Measurements from ENCODE around the gene SLC7A6OS. TPM values are rescaled to one million over a fixed set of nuclear protein-coding genes. Genes with fewer than 3 reads are reported as not detected.

SLC7A6OS gene
- total RNA-seq, 1 donor from 2014 or later = 16.6 TPM

- DNase-seq (ENCODE audit: low read depth, low spot score) = no peak
Observed at GRCh38 chr16:68344252-68344651, 33.5 kb upstream of the SLC7A6OS start.

DNA sequence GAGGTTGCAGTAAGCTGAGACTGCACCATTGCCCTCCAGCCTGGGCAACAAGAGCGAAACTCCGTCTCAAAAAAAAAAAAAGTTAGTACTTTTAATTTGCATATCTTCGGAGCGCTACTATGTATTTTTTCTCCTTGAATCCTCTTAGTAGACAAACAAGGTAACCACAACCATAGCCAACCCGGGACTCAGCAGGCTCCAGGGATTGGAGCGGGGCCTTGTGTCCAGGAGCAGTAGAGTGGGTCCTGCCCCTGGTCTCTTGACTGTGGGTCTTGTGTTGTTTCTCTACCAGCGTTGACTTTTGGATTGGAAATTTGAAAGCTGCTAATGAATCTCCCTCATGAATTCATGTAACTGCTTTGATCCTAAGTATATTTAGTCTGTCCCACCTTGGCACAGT is 32.4 kb upstream of the SLC7A6OS start:
- no peak for DNase-seq (ENCODE audit: low read depth, low spot score)

- no peak for DNase-seq (ENCODE audit: low read depth, low spot score)
Observed at GRCh38 chr16:68342620-68343019, 31.9 kb upstream of the SLC7A6OS start.

- DNase-seq (ENCODE audit: low read depth, low spot score) = no peak
Observed at GRCh38 chr16:68339214-68339613, 28.5 kb upstream of the SLC7A6OS start.

DNA sequence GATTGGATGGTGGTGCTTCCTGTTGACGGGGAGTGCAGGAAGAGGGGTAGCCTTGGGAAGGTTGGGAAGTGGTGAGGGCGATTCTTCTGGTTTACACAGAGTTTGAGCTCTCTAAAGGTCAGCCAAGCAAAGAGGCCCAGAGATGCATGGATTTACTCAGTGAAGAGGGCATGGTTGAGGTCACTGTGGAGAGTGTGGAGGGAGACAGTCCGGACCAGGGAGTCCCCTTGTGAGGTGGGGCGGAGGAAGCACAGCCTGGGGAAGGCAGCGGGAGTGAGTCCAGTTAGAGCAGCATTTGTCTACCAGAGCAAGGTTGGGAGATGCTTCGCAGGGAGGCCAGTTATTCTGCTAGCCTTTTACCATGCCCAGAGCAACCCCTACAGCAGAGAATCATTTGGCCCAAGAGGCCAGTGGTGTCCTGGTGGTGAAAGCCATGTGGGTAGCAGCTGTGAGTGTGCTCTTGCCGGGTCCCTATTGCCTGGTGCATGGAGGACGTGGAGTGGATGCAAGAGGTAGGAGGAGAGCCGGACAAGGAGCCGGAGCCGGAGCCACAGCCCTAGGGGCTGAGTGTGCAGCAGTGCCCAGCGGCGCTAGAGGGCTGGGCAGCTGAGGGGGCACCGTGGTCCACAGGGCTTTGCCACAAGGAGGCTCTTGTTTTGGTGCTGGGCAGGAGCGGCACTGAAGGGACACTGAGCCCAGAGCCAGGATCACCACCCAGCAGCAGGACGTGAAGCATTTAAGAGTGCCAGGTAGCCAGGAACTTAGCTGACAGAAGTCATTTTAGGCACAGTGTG is 27.8 kb upstream of the SLC7A6OS start:
- DNase-seq (ENCODE audit: low read depth, low spot score) = no peak

DNA sequence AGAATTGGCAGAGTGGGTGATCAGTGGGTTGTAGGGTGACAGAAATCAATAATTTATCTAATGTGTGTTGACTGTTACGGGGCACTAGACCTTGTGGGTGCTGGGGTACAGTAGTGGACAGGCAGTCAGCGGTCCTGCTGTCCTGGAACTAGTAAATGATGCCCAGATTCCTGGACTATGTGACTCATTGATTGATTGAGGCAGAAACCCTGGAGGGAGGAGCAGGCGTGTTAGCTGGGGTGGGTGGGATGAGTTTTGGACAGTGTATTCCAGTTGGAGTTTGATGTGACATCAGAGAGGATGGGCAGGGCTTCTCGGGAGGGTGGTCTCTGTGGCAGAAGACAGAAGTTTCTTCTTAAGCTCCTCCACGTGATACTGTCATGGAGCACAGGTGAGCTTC is 24.4 kb upstream of the SLC7A6OS start:
- DNase-seq (ENCODE audit: low read depth, low spot score) = no peak

GRCh38 chr16:68332411-68333121 is 21.8 kb upstream of the SLC7A6OS start:
- peak; percentile 94 for DNase-seq (ENCODE audit: low read depth, low spot score)

GRCh38 chr16:68331879-68332410 is 21.2 kb upstream of the SLC7A6OS start:
- DNase-seq (ENCODE audit: low read depth, low spot score) = no peak

- DNase-seq (ENCODE audit: low read depth, low spot score) = no peak
Observed at GRCh38 chr16:68328860-68329390, 18.2 kb upstream of the SLC7A6OS start.

DNA sequence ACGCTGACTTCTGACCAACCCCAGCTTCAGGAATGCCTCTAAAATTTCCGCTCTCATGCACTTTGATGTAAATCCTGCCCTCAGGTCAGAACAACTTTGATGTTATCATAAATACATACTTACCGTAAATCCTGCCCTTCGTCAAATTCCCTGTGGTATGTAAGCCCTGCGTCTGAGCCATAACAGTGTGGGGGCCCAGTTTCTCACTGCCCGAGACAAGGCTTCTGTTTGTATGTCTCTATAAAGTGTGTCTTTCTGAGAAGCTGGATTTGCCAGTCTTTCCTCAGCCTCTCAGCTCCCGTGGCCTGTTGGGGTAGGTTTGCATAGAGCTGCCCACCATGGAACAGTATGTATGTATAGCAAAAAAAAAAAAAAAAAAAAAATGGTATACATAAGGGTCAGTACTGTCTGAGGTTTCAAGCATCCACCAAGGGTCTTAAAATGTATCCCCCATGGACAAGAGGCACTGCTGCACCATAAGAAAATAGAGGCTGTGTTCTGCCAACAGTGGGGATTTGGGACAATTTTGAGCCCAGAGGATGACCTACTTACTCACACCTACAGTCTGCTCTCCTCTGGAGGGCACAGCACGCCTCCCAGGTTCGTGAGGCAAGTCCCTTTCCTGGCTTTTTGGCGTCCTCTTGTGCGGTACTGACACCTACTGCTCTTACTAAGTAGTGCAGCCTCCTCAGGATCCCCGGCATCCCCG is 17.6 kb upstream of the SLC7A6OS start:
- DNase-seq (ENCODE audit: low read depth, low spot score) = peak; percentile 63

- peak; percentile 30 for DNase-seq (ENCODE audit: low read depth, low spot score)
Observed at GRCh38 chr16:68324780-68325357, 14.1 kb upstream of the SLC7A6OS start.

- no peak for DNase-seq (ENCODE audit: low read depth, low spot score)
Observed at GRCh38 chr16:68324336-68324735, 13.6 kb upstream of the SLC7A6OS start.

DNA sequence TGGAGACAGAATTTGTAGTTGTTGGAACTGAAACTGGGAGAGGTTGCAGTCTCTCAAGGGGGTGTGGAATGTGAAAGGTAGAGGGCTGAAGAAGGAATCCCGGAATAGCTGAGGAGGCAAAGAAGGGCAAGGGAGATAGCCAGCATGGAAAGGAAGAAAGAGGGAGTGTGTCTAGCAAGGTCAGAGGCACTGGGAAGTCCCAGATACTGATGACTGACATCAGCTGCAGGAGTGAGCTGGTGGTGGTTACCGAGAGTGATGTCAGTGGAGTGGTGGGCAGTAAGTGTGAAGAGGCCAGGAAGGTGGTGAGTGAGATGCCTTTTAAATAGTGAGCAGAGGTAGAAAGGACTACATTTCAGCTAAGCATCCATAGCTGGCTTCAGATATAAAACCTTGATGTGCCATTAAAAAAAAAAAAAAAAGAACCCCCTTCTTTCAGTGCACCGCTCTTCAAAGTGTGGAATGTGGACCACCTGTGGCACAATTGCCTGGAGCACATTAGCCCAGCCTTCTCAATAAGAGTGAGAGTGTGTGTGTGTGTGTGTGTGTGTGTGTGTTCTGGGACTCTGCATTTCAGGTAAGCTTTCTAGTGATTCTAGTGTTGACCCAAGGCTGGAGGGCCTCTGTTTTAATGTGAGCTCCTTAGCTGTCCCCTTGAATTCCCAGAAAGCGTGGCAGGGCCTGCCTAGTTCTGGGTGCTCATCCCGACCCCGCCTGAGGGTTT is 8.6 kb upstream of the SLC7A6OS start:
- DNase-seq (ENCODE audit: low read depth, low spot score) = no peak

- no peak for DNase-seq (ENCODE audit: low read depth, low spot score)
Observed at GRCh38 chr16:68313116-68313515, 2.4 kb upstream of the SLC7A6OS start.

DNA sequence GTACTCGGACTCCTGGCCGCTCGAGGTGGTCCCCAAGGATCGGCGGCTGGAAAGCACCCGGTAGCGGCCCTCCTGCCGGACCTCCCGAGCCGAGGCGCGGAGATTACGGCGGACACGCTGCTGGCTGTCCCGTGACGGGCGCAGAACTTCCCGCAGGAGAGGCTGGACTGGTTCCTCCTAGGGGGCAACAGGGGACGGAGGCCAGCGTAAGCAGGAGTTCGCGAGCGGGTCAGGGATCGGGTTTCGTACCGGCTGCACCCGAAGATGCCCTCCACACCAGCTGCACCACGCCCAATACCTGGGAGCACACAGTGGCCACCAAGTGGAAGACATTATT is 341 bp downstream of the SLC7A6OS start:
- no peak for DNase-seq (ENCODE audit: low read depth, low spot score)

- no peak for DNase-seq (ENCODE audit: low read depth, low spot score)
Observed at GRCh38 chr16:68309799-68310198, 947 bp downstream of the SLC7A6OS start.

DNA sequence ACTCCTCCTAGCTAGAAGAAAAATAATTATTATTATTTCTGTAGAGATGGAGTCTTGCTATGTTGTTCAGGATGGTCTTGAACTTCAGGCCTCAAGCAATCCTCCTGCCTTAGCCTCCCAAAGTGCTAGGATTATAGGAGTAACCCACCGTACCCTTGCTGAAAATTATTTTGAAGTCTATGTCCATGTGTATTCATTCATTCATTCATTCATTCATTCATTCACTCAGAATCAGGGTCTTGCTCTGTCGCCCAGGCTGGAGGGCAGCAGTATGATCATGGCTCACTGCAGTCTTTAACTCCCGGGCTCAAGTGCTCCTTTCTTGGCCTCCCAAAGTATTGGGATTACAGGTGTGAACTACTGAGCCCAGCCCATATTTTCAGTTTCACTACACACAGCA is 4.1 kb downstream of the SLC7A6OS start:
- DNase-seq (ENCODE audit: low read depth, low spot score) = no peak

DNA sequence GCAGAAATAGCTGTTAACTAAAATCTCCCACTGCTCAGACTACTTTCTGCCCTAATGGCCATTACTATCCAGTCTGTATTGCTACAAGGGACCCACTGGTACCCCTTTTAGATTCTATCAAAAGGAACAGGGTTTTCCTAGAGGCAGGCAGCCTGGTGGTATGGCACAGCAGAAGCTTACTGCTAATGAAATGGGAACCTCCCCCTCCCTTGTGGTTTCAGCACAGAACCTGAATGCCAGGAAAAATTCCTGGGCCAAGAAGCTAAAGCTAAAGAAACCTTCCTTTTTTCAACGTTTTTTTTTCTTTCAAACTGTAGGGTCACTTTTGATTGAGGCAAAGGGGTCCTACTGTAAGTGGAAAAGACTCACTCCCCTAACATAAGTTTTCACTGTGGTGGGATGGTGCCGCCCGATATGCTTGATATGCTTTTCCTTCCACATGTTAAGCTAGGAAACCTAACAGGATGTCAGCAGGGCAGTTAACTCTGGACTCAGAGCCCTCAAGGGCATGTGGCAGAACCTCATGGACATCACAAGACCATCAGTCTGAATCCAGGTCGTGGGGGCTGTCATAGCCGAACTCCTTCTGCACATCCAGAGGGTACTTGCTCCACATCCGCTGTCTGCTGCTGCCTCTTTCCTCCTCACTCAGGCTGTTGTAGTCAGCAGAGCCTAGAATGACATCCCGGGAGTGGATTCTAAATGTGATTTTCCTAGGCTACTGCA is 9.8 kb downstream of the SLC7A6OS start:
- DNase-seq (ENCODE audit: low read depth, low spot score) = no peak

DNA sequence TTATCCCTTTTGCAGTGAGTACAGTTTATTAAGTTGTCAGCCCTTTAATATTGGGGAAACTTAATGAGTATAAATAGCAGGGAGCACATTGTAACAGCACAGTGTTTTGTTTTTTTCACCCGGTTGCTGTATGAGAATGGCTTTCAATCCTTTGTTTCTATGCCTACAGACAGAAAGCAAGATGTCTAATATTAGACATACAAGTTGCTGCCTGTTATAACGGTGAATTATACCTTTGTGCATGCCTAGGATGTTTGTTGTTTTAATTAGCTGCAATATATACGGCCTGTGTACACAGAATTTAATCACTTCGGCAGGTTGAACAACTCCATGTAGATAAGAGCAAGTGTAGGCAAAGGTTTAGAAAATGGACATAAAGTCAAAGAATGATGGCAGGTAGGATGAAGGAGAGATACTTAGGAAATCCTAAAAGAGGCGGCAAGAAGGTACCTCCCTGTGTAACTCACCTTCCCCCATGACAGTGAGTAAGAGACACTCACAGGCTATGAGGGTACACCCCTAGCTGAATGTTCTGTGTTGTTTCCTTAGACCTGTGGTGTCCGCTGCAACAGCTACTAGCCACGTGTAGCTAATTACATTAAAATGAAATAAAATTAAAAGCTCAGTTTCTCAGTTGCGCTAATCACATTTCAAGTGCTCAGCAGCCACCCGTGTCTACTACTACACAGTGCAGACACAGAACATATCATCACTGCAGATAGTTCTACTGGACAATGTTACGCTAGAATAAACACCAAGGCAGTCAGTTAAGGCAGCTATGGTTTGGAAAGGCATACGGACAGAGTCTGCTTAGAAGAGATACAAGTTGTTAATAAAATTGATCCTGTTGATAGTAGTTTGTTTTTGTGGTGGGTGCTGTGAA is 10.9 kb downstream of the SLC7A6OS start:
- DNase-seq (ENCODE audit: low read depth, low spot score) = no peak

Measured in pulmonary artery endothelial cell (primary cell).